ENCODE measurements around the gene RAC2. TPM values are rescaled to one million over a fixed set of nuclear protein-coding genes. Genes with fewer than 3 reads are reported as not detected.

RAC2 gene
- total and polyA plus RNA-seq, 2 of the 8 experiments (the other 6 are each of a cell fraction or from before 2014, with no cell fraction given): 2.3 to 4.3 TPM

- CTCF ChIA-PET (ENCODE audit: partially characterized antibody): interaction anchor here (1.1 to 5.8 kb wide), 2 partner anchors 10 to 61 kb away, joined by 3 to 29 read pairs; no protein-coding TSS in a partner anchor
- TF ChIP-seq SUZ12 (IDR thresholded peaks at IDR 0.05; ENCODE audit: low read length) (no peak), GTF2F1 (IDR thresholded peaks at IDR 0.05; ENCODE audit: borderline replicate concordance, low read depth, low read length) (no peak), TAF7 (optimal IDR thresholded peaks at IDR 0.05; ENCODE audit: borderline replicate concordance, low read depth, low read length) (no peak), PHF8 (conservative IDR thresholded peaks at IDR 0.05; ENCODE audit: low read depth, low read length) (no peak), SP2 (IDR thresholded peaks at IDR 0.05; ENCODE audit: low read length) (no peak), SP4 (IDR thresholded peaks at IDR 0.05; ENCODE audit: low read length) (no peak), RNF2 (IDR thresholded peaks at IDR 0.05; ENCODE audit: borderline replicate concordance, low read depth, low read length, missing control alignments, poor library complexity, severe bottlenecking) (no peak), KDM4A (IDR thresholded peaks at IDR 0.05; ENCODE audit: low read depth, low read length, severe bottlenecking) (no peak), YY1 (IDR thresholded peaks at IDR 0.05; ENCODE audit: low read depth, low read length) (no peak), BACH1 (IDR thresholded peaks at IDR 0.05; ENCODE audit: low read length) (no peak), CHD2 (IDR thresholded peaks at IDR 0.05; ENCODE audit: low read length) (no peak), EP300 (IDR thresholded peaks at IDR 0.05; ENCODE audit: borderline replicate concordance in 1 of 2, low read depth in 2 of 2, low read length in 2 of 2) (no peak), TCF12 (IDR thresholded peaks at IDR 0.05; ENCODE audit: low read depth, low read length) (no peak), RFX5 (IDR thresholded peaks at IDR 0.05; ENCODE audit: borderline replicate concordance, low read depth, low read length) (no peak)
These were observed 56.5 kb downstream of the RAC2 start for GRCh38 chr22:37187552-37187890.

More at GRCh38 chr22:37187552-37187890, 56.5 kb downstream of the RAC2 start:
- no peaks in the 10 kb centered on the region for H3K79me1 ChIP-seq (ENCODE audit: low read depth, low read length)
- no peaks in the 10 kb centered on the region for H4K20me1 ChIP-seq (replicated peaks in 1 of 2; ENCODE audit: control insufficient read depth in 1 of 2, insufficient read depth in 2 of 2, low read length in 2 of 2)
- no peaks in the 10 kb centered on the region for H3K9me3 ChIP-seq (ENCODE audit: insufficient read depth in 2 of 2, low read depth in 1 of 2, low read length in 1 of 2)
- peak overlapping the region; percentile 84 for H4K91ac ChIP-seq (replicated peaks; ENCODE audit: insufficient read length, low read length)
- H3K23ac ChIP-seq (ENCODE audit: insufficient read length): no peak overlapping the region
- DNase-seq (ENCODE audit: low read depth in 1 of 2, low spot score in 2 of 2) (no peak), FAIRE-seq (no peak)
- peak overlapping the region; percentile 36 for H2BK120ac ChIP-seq (replicated peaks; ENCODE audit: low read depth, low read length)
- peak overlapping the region; percentile 29; the same call in 1 of the 2 replicates for H2BK20ac ChIP-seq (ENCODE audit: low read length)
- peak overlapping the region; percentile 42 for H3K56ac ChIP-seq (replicated peaks; ENCODE audit: insufficient read length, low read depth, low read length)
- no peak overlapping the region for H2BK15ac ChIP-seq (ENCODE audit: low read length)
- peak overlapping the region; percentile 41 for H4K5ac ChIP-seq (ENCODE audit: insufficient read length, low read depth, low read length)
- H3K4ac ChIP-seq (replicated peaks; ENCODE audit: insufficient read length, low read depth, low read length): peak overlapping the region; percentile 75
- H3K23me2 ChIP-seq (ENCODE audit: low read depth, low read length): peaks cover 3% of the 10 kb centered on the region; the same call in 1 of the 2 replicates
- H3K79me2 ChIP-seq (ENCODE audit: control insufficient read depth in 1 of 2, insufficient read depth in 2 of 2, low read length in 2 of 2): no peaks in the 10 kb centered on the region
- WGBS, 2 experiments (ENCODE audit: extremely low coverage in 1 of 2, insufficient coverage in 1 of 2, insufficient read length in 1 of 2, insufficient replicate concordance in 2 of 2, low coverage in 1 of 2, low lambda C conversion rate in 2 of 2, missing lambda C conversion rate in 1 of 2): 44% methylated on average over 5 of the region's 5 CpGs; no CpG with 5 or more reads in 1 of the 2 experiments
- H3K27ac ChIP-seq (ENCODE audit: low read depth, low read length): no peak overlapping the region; the same call in 1 of the 2 replicates
- H2AFZ ChIP-seq (ENCODE audit: low read length): no peak overlapping the region
- H3K4me2 ChIP-seq (ENCODE audit: insufficient read depth in 1 of 2, low read depth in 2 of 2, low read length in 2 of 2): peak overlapping the region; percentile 65 to 73
- H3K27me3 ChIP-seq (replicated peaks in 1 of 4; ENCODE audit: control insufficient read depth in 3 of 4, extremely low read depth in 1 of 4, insufficient read depth in 3 of 4, low read length in 3 of 4): no peaks in the 10 kb centered on the region
- H3K4me3 ChIP-seq (ENCODE audit: extremely low read depth in 1 of 4, insufficient read depth in 2 of 4, low read depth in 3 of 4, low read length in 4 of 4): peak overlapping the region; percentile 20 to 53 (median 38); a peak in 5 of 8 replicates
- H3K36me3 ChIP-seq (ENCODE audit: control insufficient read depth in 2 of 4, insufficient read depth in 4 of 4, low read length in 3 of 4): peaks cover 0 to 8% (median 0%) of the 10 kb centered on the region in 4 experiments; a peak in 2 of 8 replicates
- H3K18ac ChIP-seq (ENCODE audit: extremely low read depth, low read length): peak overlapping the region; percentile 98; the same call in 1 of the 2 replicates
- POLR2A ChIA-PET (ENCODE audit: partially characterized antibody): interaction anchor here (1.1 to 2.0 kb wide), 4 partner anchors 9 to 21 kb away, joined by 4 to 14 read pairs (median 6); no protein-coding TSS in a partner anchor
- peak overlapping the region; percentile 96; the same call in 1 of the 2 replicates for H2BK5ac ChIP-seq (ENCODE audit: low read depth, low read length)
- no peak overlapping the region for H3K14ac ChIP-seq (ENCODE audit: insufficient read length)
- H4K8ac ChIP-seq (ENCODE audit: extremely low read depth, insufficient read depth, low read length): peak overlapping the region; percentile 85
- H3K9ac ChIP-seq (replicated peaks in 1 of 4; ENCODE audit: extremely low read depth in 1 of 4, low read depth in 3 of 4, low read length in 3 of 4): no peak overlapping the region
- H3K4me1 ChIP-seq (replicated peaks in 1 of 4; ENCODE audit: control insufficient read depth in 3 of 4, insufficient read depth in 4 of 4, low read length in 3 of 4): peaks cover 7 to 23% (median 15%) of the 10 kb centered on the region in 4 experiments
- H2AK5ac ChIP-seq (ENCODE audit: low read depth, low read length): no peak overlapping the region
- H2BK12ac ChIP-seq (ENCODE audit: low read depth, low read length): 0 out of 2 replicates have a peak overlapping the region, but pooled peaks have one; percentile 42
